ENCODE measurements around the gene MGAT4A. TPM values are rescaled to one million over a fixed set of nuclear protein-coding genes. Genes with fewer than 3 reads are reported as not detected.
"Not testable (repeated sequence)": the region's sequence is repeated elsewhere in the genome, so short reads cannot be mapped to it uniquely, and the experiment has no call there.

Gene MGAT4A
- total and polyA plus RNA-seq, 2 donors, result 8.7 to 23.8 TPM

- H3K4me3 ChIP-seq (ENCODE audit: low read depth, low read length), result no peak overlapping the region
- DNase-seq (ENCODE audit: extremely low spot score), result no peak
- no peak overlapping the region for H3K27ac ChIP-seq (ENCODE audit: low read depth)
- 87% methylated on average over 6 of the region's 6 CpGs for WGBS
- no peaks in the 10 kb centered on the region for H3K4me1 ChIP-seq (ENCODE audit: insufficient read depth)
- no peaks in the 10 kb centered on the region for H3K36me3 ChIP-seq (ENCODE audit: insufficient read depth)
These were observed 38.2 kb upstream of the MGAT4A start for GRCh38 chr2:98769114-98769476.

GRCh38 chr2:98768384-98769113 lies 37.6 kb upstream of the MGAT4A start:
- no peak overlapping the region for H3K4me3 ChIP-seq (ENCODE audit: low read depth, low read length)
- 74% methylated on average over 7 of the region's 7 CpGs for WGBS
- DNase-seq (ENCODE audit: extremely low spot score), result no peak
- H3K27ac ChIP-seq (ENCODE audit: low read depth), result no peak overlapping the region
- no peaks in the 10 kb centered on the region for H3K4me1 ChIP-seq (ENCODE audit: insufficient read depth)
- H3K36me3 ChIP-seq (ENCODE audit: insufficient read depth), result no peaks in the 10 kb centered on the region

- WGBS, result 89% methylated on average over 4 of the region's 4 CpGs
- DNase-seq (ENCODE audit: extremely low spot score), result no peak
- Histone ChIP-seq H3K4me3 (ENCODE audit: low read depth, low read length) (no peak overlapping the region), H3K4me1 (ENCODE audit: insufficient read depth) (no peaks in the 10 kb centered on the region), H3K27ac (ENCODE audit: low read depth) (no peak overlapping the region), H3K36me3 (ENCODE audit: insufficient read depth) (no peaks in the 10 kb centered on the region)
These were observed 33.6 kb upstream of the MGAT4A start for GRCh38 chr2:98764499-98764898.

GRCh38 chr2:98763209-98763951 lies 32.4 kb upstream of the MGAT4A start:
- whole genome bisulfite sequencing, result 76% methylated on average over 6 of the region's 6 CpGs
- no peaks in the 10 kb centered on the region for H3K4me1 ChIP-seq (ENCODE audit: insufficient read depth)

GRCh38 chr2:98761909-98762308 lies 31.0 kb upstream of the MGAT4A start:
- Histone ChIP-seq H3K36me3 (ENCODE audit: insufficient read depth) (no peaks in the 10 kb centered on the region), H3K27ac (ENCODE audit: low read depth) (no peak overlapping the region), H3K4me3 (ENCODE audit: low read depth, low read length) (no peak overlapping the region), H3K4me1 (ENCODE audit: insufficient read depth) (no peaks in the 10 kb centered on the region)
- WGBS, result 83% methylated on average over 6 of the region's 6 CpGs
- DNase-seq (ENCODE audit: extremely low spot score), result no peak

More at GRCh38 chr2:98763209-98763951, 32.4 kb upstream of the MGAT4A start:
- Histone ChIP-seq H3K36me3 (ENCODE audit: insufficient read depth) (no peaks in the 10 kb centered on the region), H3K4me3 (ENCODE audit: low read depth, low read length) (no peak overlapping the region), H3K27ac (ENCODE audit: low read depth) (no peak overlapping the region)
- DNase-seq (ENCODE audit: extremely low spot score), result no peak

- H3K4me3 ChIP-seq (ENCODE audit: low read depth, low read length), result no peak overlapping the region
- no peak overlapping the region for H3K27ac ChIP-seq (ENCODE audit: low read depth)
- no peak for DNase-seq (ENCODE audit: extremely low spot score)
- H3K36me3 ChIP-seq (ENCODE audit: insufficient read depth), result no peaks in the 10 kb centered on the region
- no peaks in the 10 kb centered on the region for H3K4me1 ChIP-seq (ENCODE audit: insufficient read depth)
- WGBS, result 58% methylated on average over 9 of the region's 9 CpGs
These were observed 30.4 kb upstream of the MGAT4A start for GRCh38 chr2:98761267-98761781.

- DNase-seq (ENCODE audit: extremely low spot score), result no peak
- Histone ChIP-seq H3K4me1 (ENCODE audit: insufficient read depth) (no peaks in the 10 kb centered on the region), H3K27ac (ENCODE audit: low read depth) (no peak overlapping the region), H3K36me3 (ENCODE audit: insufficient read depth) (no peaks in the 10 kb centered on the region), H3K4me3 (ENCODE audit: low read depth, low read length) (no peak overlapping the region)
- 77% methylated on average over 6 of the region's 6 CpGs for WGBS
These were observed 29.1 kb upstream of the MGAT4A start for GRCh38 chr2:98759827-98760625.

- Histone ChIP-seq H3K36me3 (ENCODE audit: insufficient read depth) (no peaks in the 10 kb centered on the region), H3K4me1 (ENCODE audit: insufficient read depth) (no peaks in the 10 kb centered on the region), H3K4me3 (ENCODE audit: low read depth, low read length) (no peak overlapping the region), H3K27ac (ENCODE audit: low read depth) (no peak overlapping the region)
- 69% methylated on average over 2 of the region's 2 CpGs for WGBS
- no peak for DNase-seq (ENCODE audit: extremely low spot score)
These were observed 28.4 kb upstream of the MGAT4A start for GRCh38 chr2:98759338-98759737.

GRCh38 chr2:98757904-98758421 lies 27.0 kb upstream of the MGAT4A start:
- Histone ChIP-seq H3K27ac (ENCODE audit: low read depth) (no peak overlapping the region), H3K4me3 (ENCODE audit: low read depth, low read length) (no peak overlapping the region), H3K4me1 (ENCODE audit: insufficient read depth) (no peaks in the 10 kb centered on the region), H3K36me3 (ENCODE audit: insufficient read depth) (no peaks in the 10 kb centered on the region)
- no peak for DNase-seq (ENCODE audit: extremely low spot score)
- WGBS, result 24% methylated on average over 9 of the region's 9 CpGs

- Histone ChIP-seq H3K4me1 (ENCODE audit: insufficient read depth) (no peaks in the 10 kb centered on the region), H3K27ac (ENCODE audit: low read depth) (no peak overlapping the region), H3K4me3 (ENCODE audit: low read depth, low read length) (no peak overlapping the region), H3K36me3 (ENCODE audit: insufficient read depth) (no peaks in the 10 kb centered on the region)
- DNase-seq (ENCODE audit: extremely low spot score), result no peak
These were observed 22.9 kb upstream of the MGAT4A start for GRCh38 chr2:98753801-98754200.

- WGBS, result 84% methylated on average over 4 of the region's 4 CpGs
- DNase-seq (ENCODE audit: extremely low spot score); H3K4me1 ChIP-seq (ENCODE audit: insufficient read depth); H3K27ac ChIP-seq (ENCODE audit: low read depth); H3K4me3 ChIP-seq (ENCODE audit: low read depth, low read length); H3K36me3 ChIP-seq (ENCODE audit: insufficient read depth): not testable (repeated sequence)
These were observed 21.8 kb upstream of the MGAT4A start for GRCh38 chr2:98752711-98753110.

- Histone ChIP-seq H3K4me1 (ENCODE audit: insufficient read depth) (no peaks in the 10 kb centered on the region), H3K36me3 (ENCODE audit: insufficient read depth) (peaks cover 2% of the 10 kb centered on the region), H3K4me3 (ENCODE audit: low read depth, low read length) (no peak overlapping the region), H3K27ac (ENCODE audit: low read depth) (no peak overlapping the region)
- no peak for DNase-seq (ENCODE audit: extremely low spot score)
- WGBS, result 83% methylated on average over 1 of the region's 1 CpG
These were observed 20.8 kb upstream of the MGAT4A start for GRCh38 chr2:98751748-98752147.

- no peak overlapping the region for H3K27ac ChIP-seq (ENCODE audit: low read depth)
- H3K36me3 ChIP-seq (ENCODE audit: insufficient read depth), result peaks cover 2% of the 10 kb centered on the region
- WGBS, result 91% methylated on average over 9 of the region's 9 CpGs
- DNase-seq (ENCODE audit: extremely low spot score), result no peak
- no peaks in the 10 kb centered on the region for H3K4me1 ChIP-seq (ENCODE audit: insufficient read depth)
- no peak overlapping the region for H3K4me3 ChIP-seq (ENCODE audit: low read depth, low read length)
These were observed 19.8 kb upstream of the MGAT4A start for GRCh38 chr2:98750593-98751282.

Measured in urinary bladder (tissue), 4 donors.